NCI-H82 treated with DMSO at 0.1 percent for 48 hours (cell line): ENCODE results near the gene MTRF1.

ENCODE experiments used
- DNase-seq: peaks from one replicate; lab custom pipeline; 2025; ENCODE audit not compliant: unreplicated experiment; lab: John Stamatoyannopoulos, UW

MTRF1 gene

DNA sequence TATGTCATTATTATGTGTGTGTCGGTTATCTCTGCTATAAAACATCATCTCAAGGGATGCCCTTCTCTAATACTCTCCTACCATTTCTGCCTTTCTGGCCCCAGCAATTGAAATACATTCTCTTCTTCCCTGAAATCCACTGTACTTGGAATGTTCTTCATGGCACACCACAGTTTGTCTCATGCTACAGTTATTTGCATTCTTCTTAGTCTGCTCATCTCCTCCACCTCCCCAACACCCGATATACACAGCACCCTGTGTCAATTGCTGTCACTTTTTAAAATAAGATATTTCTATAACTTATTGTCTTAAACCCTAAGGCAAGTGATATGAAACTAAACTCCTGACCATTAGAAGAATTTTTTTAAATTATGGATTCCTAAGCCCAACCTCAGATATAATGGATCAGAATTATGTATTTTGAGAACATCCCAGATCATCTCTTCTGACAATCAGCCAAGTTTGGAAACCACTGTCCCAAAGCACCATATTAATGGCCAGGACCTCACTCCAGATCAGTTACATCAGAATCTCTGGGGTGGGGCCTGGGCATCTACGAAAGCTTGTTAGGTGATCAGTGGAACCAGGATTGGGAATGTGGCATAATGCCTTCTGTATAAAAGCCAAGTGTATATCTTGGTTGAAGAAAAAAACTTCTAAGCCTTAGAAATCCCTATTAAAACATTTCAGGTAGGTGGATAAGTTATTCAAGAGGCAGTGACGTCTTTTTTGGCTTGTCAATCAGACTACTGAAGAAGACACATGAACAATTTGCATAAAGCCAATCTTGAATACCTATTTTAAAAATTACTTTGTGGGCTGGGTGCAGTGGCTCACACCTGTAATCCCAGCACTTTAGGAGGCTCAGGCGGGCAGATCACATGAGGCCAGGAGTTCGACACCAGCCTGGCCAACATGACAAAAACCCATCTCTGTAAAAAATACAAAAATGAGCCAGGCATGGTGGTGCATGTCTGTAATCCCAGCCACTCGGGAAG lies 39.0 kb downstream of the MTRF1 start:
- DNase-seq, result no peak

- DNase-seq, result peak; percentile 53
Observed at GRCh38 chr13:41222259-41222852, 41.0 kb downstream of the MTRF1 start.

DNA sequence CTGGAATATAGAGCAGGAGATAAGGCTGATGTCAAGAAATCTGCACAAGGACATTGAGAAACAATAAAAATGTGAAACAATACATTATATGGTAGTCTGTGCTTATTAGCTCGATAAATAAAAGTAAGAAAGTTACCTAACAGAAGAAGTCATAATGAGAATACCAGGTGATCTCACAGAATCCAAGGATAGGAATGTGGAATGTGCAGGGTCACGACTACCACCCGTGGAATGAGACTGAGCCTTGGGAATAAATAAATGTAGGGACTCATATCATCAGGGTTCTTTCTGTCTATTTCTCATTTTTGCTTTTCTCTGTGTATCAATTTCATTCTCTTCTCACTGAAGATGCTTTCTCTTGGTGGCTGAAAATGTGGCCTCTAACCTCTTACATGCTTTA lies 43.0 kb downstream of the MTRF1 start:
- DNase-seq, result no peak

DNA sequence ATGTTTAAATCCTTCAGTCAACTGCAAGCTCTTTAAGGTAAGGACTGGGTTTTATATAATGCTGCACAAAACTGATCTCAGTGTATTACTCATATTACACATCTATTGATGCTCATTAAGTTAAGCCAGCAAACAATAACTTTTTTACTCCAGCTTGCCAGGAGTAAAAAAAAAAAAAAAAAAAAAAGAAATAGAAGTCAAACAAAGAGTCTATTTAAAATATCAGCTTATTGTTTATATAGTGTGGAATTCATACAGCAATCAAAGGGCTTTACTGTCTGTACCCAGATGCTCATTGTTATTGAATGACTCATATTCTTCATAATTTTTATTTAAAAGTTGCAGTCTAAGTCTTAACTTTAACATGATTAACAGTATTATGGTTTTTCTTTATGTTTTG lies 47.2 kb downstream of the MTRF1 start:
- no peak for DNase-seq

DNA sequence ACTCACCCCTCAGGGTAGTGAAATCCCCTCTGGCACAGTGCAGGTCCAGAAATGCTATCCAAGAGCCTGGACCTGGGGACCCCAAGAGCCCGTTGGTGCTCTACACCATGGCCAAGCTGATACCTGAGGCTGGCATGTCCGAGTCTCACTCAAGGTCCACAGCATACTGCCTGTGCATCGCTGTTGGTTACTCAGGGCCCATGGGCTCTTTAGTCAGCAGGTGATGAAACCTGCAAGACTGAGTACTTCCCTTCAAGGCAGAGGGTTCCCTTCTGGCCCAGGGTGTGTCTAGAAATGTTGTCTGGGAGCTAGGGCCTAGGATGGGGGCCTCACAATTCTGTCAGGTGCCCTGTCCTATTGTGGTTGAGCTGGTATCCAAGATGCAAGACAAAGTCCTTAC lies 49.5 kb downstream of the MTRF1 start:
- DNase-seq, result no peak

GRCh38 chr13:41213316-41213715 lies 50.1 kb downstream of the MTRF1 start:
- no peak for DNase-seq

GRCh38 chr13:41212881-41213280 lies 50.5 kb downstream of the MTRF1 start:
- DNase-seq, result no peak

DNA sequence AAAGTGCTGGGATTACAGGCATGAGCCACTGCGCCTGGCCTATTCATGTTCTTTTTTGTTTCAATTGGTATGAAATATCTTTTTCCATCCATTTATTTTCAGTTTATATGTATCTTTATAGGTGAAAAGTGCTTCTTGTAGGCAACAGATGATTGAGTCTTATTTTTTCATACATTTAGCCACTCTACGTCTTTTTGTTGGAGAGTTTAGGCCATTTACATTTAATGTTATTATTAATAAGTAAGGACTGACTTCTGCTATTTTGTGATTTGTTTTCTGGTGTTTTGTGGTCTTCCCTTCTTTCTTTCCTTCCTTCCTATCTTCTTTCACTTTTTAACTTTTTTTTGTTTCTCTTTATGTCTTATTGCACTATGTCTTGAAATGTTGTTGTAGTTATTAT lies 52.3 kb downstream of the MTRF1 start:
- DNase-seq, result no peak

- no peak for DNase-seq
Observed at GRCh38 chr13:41206467-41206866, 56.9 kb downstream of the MTRF1 start.

DNA sequence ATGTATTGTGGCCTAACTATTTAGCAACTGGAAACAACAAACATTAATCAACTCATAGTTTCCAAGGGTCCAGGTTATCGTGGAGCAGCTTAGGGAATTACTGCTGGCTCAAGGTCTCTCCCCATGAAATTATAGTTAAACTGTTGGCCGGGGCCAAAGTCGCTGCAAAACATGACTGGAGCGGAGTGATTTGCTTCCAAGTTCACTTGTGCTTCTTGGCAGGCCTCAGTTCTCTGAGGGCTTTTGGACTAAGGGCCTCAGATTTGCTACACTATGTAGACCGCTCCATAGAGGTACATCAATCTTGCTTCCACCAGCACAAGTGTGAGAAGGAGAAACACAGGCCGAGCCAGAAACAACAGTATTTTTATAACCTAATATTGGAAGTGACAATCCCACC lies 59.6 kb downstream of the MTRF1 start:
- DNase-seq, result no peak

GRCh38 chr13:41200126-41200525 lies 63.2 kb downstream of the MTRF1 start:
- DNase-seq, result no peak

- no peak for DNase-seq
Observed at GRCh38 chr13:41199526-41199925, 63.9 kb downstream of the MTRF1 start.

- DNase-seq, result no peak
Observed at GRCh38 chr13:41199079-41199478, 64.3 kb downstream of the MTRF1 start.

DNA sequence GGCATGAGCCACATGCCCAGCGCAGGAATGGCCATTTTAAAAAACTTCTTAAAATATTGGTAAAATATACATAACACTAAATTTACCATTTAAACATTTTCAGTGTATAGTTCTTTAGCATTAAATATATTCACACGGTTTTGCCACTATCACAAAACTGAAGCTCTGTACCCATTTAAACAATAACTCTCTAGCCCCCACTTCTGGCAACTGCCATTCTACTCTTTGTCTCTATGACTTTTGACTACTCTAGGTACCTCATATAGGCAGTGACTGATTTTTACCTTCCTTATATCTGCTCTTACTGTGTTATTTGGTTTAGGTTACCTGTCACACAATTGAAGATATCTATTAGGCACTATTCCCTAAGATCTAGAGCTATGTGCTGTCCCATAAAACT lies 66.8 kb downstream of the MTRF1 start:
- no peak for DNase-seq

DNA sequence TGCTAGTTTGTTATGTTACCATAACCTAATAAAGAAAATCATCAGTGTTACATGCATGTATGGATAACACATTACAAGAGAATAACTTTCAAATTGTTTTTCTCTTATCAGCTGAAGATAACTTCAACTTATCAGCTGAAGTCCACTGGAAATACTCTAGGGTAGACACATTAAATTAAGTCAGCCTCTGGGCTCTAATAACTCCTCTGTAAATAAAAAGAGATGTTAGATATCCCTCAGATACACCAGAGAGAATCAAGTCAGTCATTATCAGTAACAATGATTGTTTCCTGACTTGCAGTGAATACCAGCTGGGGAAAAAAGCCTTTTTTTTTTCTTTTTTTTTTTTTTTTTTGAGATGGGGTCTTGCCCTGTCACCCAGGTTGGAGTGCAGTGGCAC lies 67.4 kb downstream of the MTRF1 start:
- DNase-seq, result no peak

DNA sequence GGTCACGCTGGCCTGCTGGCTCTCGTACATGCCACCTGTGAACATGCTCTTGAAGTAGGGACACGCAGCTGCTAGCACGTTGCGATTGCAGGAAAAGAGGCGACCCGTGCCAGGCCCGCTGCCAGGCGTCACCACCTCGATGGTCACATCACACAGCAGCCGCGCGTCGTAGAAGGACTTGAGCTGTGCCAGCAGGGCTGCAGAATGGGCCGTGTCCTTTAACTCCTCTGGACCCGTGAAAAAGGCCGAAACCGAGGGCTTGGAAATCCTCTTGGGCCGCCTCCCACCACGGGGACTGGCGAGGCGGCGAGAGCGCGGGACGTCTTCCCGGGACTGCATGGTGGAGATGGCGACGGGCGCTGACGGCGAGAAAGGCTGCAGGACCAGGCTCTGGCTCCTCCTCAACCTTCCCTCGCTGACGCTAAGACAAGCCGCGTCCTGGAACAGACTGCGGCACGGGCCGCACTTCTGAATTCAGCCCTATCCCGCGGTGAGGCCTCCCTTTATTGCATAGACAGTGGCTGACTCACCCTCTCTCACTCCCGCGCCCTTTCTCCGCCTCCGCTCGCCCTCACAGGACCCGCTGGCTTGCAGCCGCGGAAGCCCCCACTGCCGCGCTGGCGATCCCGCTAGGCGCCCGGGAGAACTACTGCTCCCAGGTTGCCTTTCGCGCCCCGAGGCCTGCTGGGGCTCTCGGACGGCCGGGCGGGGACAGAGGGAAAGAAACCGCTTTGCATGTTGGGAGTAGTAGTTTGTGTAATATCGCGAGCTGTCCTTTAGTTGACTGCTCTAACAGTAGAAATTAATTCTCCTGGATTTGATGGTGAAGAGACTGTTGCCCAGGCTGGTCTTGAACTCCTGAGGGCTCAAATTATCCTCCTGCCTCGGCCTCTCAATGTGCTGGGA lies 69.2 kb downstream of the MTRF1 start, which contains the start of gene KBTBD7:
KBTBD7 (minus strand) TSS at position 651 of the 906 bp plus-strand sequence; CDS start at position 339, 312 bp downstream.
- peak; percentile 82 for DNase-seq

DNA sequence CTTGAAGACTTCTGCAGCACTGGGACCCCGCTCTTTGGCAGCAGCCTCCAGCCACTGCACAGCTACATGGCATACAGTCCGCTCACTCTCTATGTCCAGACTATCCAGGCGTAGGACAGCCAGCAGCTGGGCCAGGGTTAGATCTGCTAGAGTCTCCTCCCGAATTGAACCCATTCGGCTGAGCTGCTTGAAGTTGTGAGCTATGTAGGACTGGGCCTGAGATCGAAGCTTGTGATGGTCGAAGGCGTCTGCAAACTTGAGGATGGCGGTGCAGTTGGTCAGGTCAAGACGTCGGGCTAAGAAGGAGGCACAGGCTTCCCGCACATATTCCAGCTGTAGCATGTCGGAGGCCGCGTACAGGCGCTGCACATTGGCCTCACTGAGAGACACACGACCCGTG lies 69.9 kb downstream of the MTRF1 start:
- no peak for DNase-seq

DNA sequence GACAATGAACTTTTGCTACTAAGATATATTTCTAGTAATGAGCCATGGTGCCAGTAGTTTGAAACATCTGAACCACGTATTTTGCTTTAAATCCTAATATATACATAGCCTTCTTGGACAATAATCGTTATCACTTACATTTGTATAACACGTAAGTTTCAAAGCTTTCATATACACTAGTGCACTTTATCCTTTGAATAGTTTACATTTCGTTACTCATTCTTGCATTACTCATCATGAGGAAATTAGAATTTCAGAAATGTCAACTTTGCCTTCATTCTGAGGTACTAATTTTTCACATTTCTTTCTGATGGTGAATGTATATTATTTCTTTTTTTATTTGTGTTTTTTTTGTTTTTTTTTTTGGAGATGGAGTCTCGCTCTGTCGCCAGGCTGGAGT lies 74.8 kb downstream of the MTRF1 start:
- DNase-seq, result no peak

- DNase-seq, result no peak
Observed at GRCh38 chr13:41186481-41186880, 76.9 kb downstream of the MTRF1 start.

DNA sequence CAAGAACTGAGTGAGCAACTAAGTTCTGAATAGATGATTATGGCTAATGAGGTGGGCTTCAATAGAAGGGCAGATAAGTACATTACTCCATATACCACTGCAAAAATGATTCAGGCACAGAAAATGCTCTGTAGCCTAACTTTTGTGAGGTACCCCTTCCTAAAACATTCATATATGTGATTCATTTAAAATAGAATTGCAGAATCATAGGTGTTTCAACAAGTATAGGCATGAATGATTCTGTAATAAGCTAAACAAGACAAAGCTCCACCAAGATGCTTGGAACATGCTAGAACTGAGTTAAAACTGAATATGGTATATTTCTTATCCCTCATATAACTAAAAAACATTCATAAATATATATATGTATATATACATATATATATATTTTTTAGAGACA lies 81.1 kb downstream of the MTRF1 start:
- DNase-seq, result no peak

- DNase-seq, result no peak
Observed at GRCh38 chr13:41179593-41180250, 83.7 kb downstream of the MTRF1 start.
